Hepatocyte (in vitro differentiated cells): Measurements from ENCODE around the gene DTX1. TPM values are rescaled to one million over a fixed set of nuclear protein-coding genes. Genes with fewer than 3 reads are reported as not detected.

Source experiments
- DNase-seq: peaks from one replicate; pipeline ENCODE4 v3.0.0-alpha.2; 2016; ENCODE audit warnings: low spot score
- H2AFZ ChIP-seq: fragments of 200-600 bp; sonication (generic); 2 replicates; pipeline ENCODE4 v1.6.0; 2016; ENCODE audit warnings: antibody characterized with exemption, mild to moderate bottlenecking
- H3K27ac ChIP-seq: fragments of 200-600 bp; sonication (generic); 2 replicates; pipeline ENCODE4 v1.5.1; 2016; ENCODE audit warnings: mild to moderate bottlenecking
- H3K27me3 ChIP-seq: fragments of 200-600 bp; sonication (generic); 2 replicates; pipeline ENCODE4 v1.6.1; 2016
- H3K36me3 ChIP-seq: fragments of 200-600 bp; sonication (generic); replicated peaks from 2 replicates; pipeline ENCODE4 v1.5.1; 2016; ENCODE audit warnings: low read depth; ENCODE audit not compliant: insufficient read depth
- H3K4me1 ChIP-seq: fragments of 200-600 bp; sonication (generic); 2 replicates; pipeline ENCODE4 v1.5.1; 2016; ENCODE audit warnings: mild to moderate bottlenecking, moderate library complexity; ENCODE audit not compliant: insufficient read depth
- H3K4me2 ChIP-seq: fragments of 200-600 bp; sonication (generic); 2 replicates; pipeline ENCODE4 v1.6.0; 2016
- H3K4me3 ChIP-seq: fragments of 200-600 bp; sonication (generic); 2 replicates; pipeline ENCODE4 v1.5.1; 2016; ENCODE audit warnings: mild to moderate bottlenecking
- H3K79me2 ChIP-seq: fragments of 200-600 bp; sonication (generic); 2 replicates; pipeline ENCODE4 v1.6.0; 2017; ENCODE audit warnings: mild to moderate bottlenecking
- H3K9me2 ChIP-seq: fragments of 200-600 bp; sonication (generic); replicated peaks from 2 replicates; pipeline ENCODE4 v1.6.0; 2017; ENCODE audit warnings: mild to moderate bottlenecking; ENCODE audit not compliant: insufficient read depth
- H3K9me3 ChIP-seq: fragments of 200-600 bp; sonication (generic); 2 replicates; pipeline ENCODE4 v1.5.1; 2016; ENCODE audit warnings: low read depth, mild to moderate bottlenecking
- H4K20me1 ChIP-seq: fragments of 200-600 bp; sonication (generic); 2 replicates; pipeline ENCODE4 v1.6.0; 2016; ENCODE audit warnings: mild to moderate bottlenecking; ENCODE audit not compliant: insufficient read depth, poor library complexity, severe bottlenecking
- CTCF ChIP-seq: fragments of 200-600 bp; sonication (generic); IDR thresholded peaks from 2 replicates; pipeline ENCODE4 v1.5.1; 2016; ENCODE audit warnings: antibody characterized with exemption, mild to moderate bottlenecking; ENCODE audit not compliant: poor library complexity
- EZH2 ChIP-seq: fragments of 200-600 bp; sonication (generic); IDR thresholded peaks from 2 replicates; pipeline ENCODE4 v1.6.1; 2016; ENCODE audit warnings: antibody characterized with exemption, mild to moderate bottlenecking, borderline replicate concordance
- EZH2phosphoT487 ChIP-seq: fragments of 200-600 bp; sonication (generic); IDR thresholded peaks from one replicate; pipeline ENCODE4 v1.6.1; 2018; ENCODE audit warnings: antibody characterized with exemption, mild to moderate bottlenecking, low read depth, moderate library complexity; ENCODE audit not compliant: unreplicated experiment, severe bottlenecking
- WGBS: methylation state at CpG from one replicate; pipeline ENCODE4 v1.1.6; 2016; ENCODE audit warnings: low lambda C conversion rate; ENCODE audit errors: missing lambda C conversion rate; 5-methylcytosine and 5-hydroxymethylcytosine counted together
- polyA plus RNA-seq: library from polyadenylated mRNA; unstranded; fragments of >200 nt; fragmentation: Nextera tagmentation; extraction: Ambion mirVana; gene quantifications from 2 replicates; pipeline ENCODE4 v1.2.1, GENCODE V29; 2016
- total RNA-seq: library from RNA; depleted of rRNA; stranded (reverse); fragments of >200 nt; gene quantifications from 2 replicates; pipeline ENCODE4 v1.2.3, GENCODE V29; 2014

DTX1 gene
- total and polyA plus RNA-seq, 2 experiments from 2014 or later, result 0.47 to 2.3 TPM

GRCh38 chr12:113064395-113065125 is 8.0 kb downstream of the DTX1 start:
- H3K79me2 ChIP-seq, result no peaks in the 10 kb centered on the region
- no peak overlapping the region for H3K4me2 ChIP-seq
- TF ChIP-seq EZH2 (no peak), CTCF (no peak), EZH2phosphoT487 (no peak)
- H3K27ac ChIP-seq, result no peak overlapping the region
- WGBS, result 65% methylated on average over 5 of the region's 5 CpGs
- peaks cover 20% of the 10 kb centered on the region for H3K27me3 ChIP-seq
- H3K4me3 ChIP-seq, result no peak overlapping the region
- H3K9me2 ChIP-seq, result no peaks in the 10 kb centered on the region
- no peaks in the 10 kb centered on the region for H3K36me3 ChIP-seq
- DNase-seq, result no peak
- H3K9me3 ChIP-seq, result no peaks in the 10 kb centered on the region
- no peak overlapping the region for H2AFZ ChIP-seq
- no peaks in the 10 kb centered on the region for H4K20me1 ChIP-seq
- H3K4me1 ChIP-seq, result no peaks in the 10 kb centered on the region

DNA sequence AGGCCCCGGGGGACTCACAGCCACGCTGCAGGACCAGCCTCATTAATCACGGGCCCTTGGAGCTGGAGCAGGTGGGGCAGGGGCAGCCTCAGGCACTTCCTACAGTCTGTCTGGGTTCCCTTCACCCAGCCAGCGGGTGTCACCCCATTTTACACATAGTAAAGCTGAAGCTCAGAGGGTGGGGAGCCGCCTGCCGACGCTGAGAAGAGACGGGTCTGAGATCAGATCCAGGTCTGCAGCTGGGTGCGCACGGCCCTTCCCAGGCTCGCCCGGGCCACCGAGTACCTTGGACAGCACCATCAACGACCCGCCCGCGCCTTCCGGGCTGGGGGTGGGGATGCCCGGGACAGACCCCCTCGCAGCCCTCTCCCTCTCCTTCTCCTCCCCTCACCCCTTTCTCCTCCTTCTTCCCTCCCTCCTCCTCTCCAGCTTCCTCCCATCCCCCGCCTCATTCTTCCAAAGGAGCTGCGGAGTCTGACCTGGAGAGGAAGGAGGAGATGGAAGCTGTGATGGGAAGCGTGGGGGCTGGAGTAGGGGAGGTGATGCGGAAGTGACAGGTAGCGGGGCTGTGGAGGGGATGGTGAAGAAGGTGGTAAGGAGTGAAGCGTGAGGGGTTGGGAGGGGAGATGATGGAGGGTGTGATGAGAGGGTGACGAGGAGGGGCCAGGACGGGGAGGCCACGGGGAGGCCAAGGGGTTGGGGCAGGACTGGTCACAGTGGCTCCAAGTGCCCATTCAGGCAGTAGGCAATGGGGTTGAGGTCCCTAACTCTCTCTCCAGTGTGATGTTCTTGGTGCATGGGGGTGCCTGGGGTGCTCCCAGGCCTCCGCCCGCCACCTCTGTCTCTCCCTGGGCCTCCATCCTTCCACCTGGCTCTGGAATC is 8.8 kb downstream of the DTX1 start:
- peak; percentile 52 for DNase-seq
- Histone ChIP-seq H3K4me3 (no peak overlapping the region), H3K27me3 (peaks cover 12% of the 10 kb centered on the region), H3K9me3 (no peaks in the 10 kb centered on the region), H3K4me2 (no peak overlapping the region), H3K4me1 (no peaks in the 10 kb centered on the region), H3K79me2 (no peaks in the 10 kb centered on the region), H3K9me2 (no peaks in the 10 kb centered on the region), H4K20me1 (no peaks in the 10 kb centered on the region), H3K27ac (no peak overlapping the region), H2AFZ (no peak overlapping the region), H3K36me3 (no peaks in the 10 kb centered on the region)
- WGBS, result 20% methylated on average over 21 of the region's 31 CpGs
- TF ChIP-seq EZH2 (no peak), EZH2phosphoT487 (no peak)

DNA sequence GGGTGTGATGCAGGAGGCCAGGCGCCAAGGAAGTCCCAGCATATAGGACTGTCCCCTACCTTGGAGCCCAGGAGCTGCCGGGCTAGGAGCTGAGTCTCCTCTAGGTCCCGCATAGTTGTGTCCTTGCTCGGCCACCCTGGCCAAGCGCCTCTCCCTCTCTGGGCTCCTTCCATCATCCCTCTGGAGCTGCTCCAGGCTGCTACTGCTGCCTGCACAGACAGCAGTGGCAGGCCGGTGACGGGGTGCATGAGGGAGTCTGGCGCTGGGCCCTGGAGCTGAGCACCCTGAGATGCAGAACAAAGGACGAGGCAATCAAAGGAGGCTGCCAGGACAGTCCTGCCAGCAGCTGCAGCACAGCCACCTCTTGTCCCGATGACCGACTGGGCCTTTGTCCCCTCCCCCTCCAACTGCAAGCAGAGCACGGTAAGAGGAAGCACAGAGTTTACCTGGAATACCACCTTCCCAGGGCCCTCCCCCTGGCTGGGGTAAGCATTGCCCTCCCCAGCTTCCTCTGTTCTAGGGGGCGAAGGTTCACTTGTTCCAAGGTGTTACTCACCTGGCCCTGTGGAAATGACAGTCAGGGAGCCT is 10.4 kb downstream of the DTX1 start:
- no peaks in the 10 kb centered on the region for H3K79me2 ChIP-seq
- H2AFZ ChIP-seq, result no peak overlapping the region
- H3K4me2 ChIP-seq, result no peak overlapping the region
- no peaks in the 10 kb centered on the region for H3K4me1 ChIP-seq
- no peak overlapping the region for H3K4me3 ChIP-seq
- no peaks in the 10 kb centered on the region for H3K9me2 ChIP-seq
- peak; percentile 23 for DNase-seq
- 69% methylated on average over 13 of the region's 13 CpGs for WGBS
- peaks cover 12% of the 10 kb centered on the region for H3K27me3 ChIP-seq
- H3K9me3 ChIP-seq, result no peaks in the 10 kb centered on the region
- no peak overlapping the region for H3K27ac ChIP-seq
- no peaks in the 10 kb centered on the region for H4K20me1 ChIP-seq
- no peak for TF ChIP-seq CTCF
- no peaks in the 10 kb centered on the region for H3K36me3 ChIP-seq
